K562 (cell line): ENCODE data around the gene DYNLL1. TPM values are rescaled to one million over a fixed set of nuclear protein-coding genes. Genes with fewer than 3 reads are reported as not detected.

ENCODE experiments used
- FOXA1 ChIP-seq: fragments of 450-650 bp; IDR thresholded peaks from 2 replicates; pipeline ENCODE4 v1.6.1; 2016; ENCODE audit warnings: mild to moderate bottlenecking, borderline replicate concordance
- GATAD2B ChIP-seq: fragments of 450-650 bp; IDR thresholded peaks from 2 replicates; pipeline ENCODE4 v1.6.1; 2017; ENCODE audit warnings: mild to moderate bottlenecking, borderline replicate concordance
- MECOM ChIP-seq: fragments of 250-450 bp; sonication (Bioruptor Pico); IDR thresholded peaks from 2 replicates; pipeline ENCODE4 v1.8.0; 2022; ENCODE audit warnings: inconsistent platforms
- NRF1 ChIP-seq, 2 experiments: fragments of 450-650 bp; IDR thresholded peaks in 1 of 2; conservative IDR thresholded peaks in 1 of 2; 2 replicates each; pipeline ENCODE4 v1.6.1; 2014; ENCODE audit warnings: mild to moderate bottlenecking in 2 of 2
- PHF20 ChIP-seq: fragments of 450-650 bp; IDR thresholded peaks from 2 replicates; pipeline ENCODE4 v1.6.1; 2018; ENCODE audit not compliant: partially characterized antibody
- SP1 ChIP-seq: sonication (generic); formaldehyde crosslinking; IDR thresholded peaks from 2 replicates; pipeline ENCODE4 v1.8.1; 2022; ENCODE audit warnings: mild to moderate bottlenecking, missing genetic modification reagents
- ZNF436 ChIP-seq: fragments of 250-450, 450-650 bp; sonication (Bioruptor Pico); formaldehyde crosslinking; IDR thresholded peaks from 2 replicates; pipeline ENCODE4 v1.7.0; 2020; ENCODE audit warnings: mild to moderate bottlenecking
- ZNF764 ChIP-seq: fragments of 250-450 bp; sonication (Bioruptor Pico); IDR thresholded peaks from 2 replicates; pipeline ENCODE4 v1.4.0; 2020; ENCODE audit warnings: low read depth, mild to moderate bottlenecking, moderate library complexity
- polyA plus RNA-seq, 8 experiments: library from polyadenylated mRNA; depleted of rRNA in 4 of 8; stranded (reverse) in 5 of 8; unstranded in 3 of 8; fragments of >200 nt; fragmentation: Nextera tagmentation in 2 of 8; fragmentation: Illumina TruSeq in 1 of 8; extraction: Ambion mirVana in 2 of 8; extraction: Trizol in 1 of 8; gene quantifications; 2 replicates each; pipeline versions ENCODE4 v1.2.1 to v1.2.3, GENCODE V29; 2011 to 2014; ENCODE audit warnings: inconsistent platforms in 1 of 8, missing spikeins in 1 of 8
- total RNA-seq, 7 experiments: library from RNA; depleted of rRNA in 6 of 7; stranded (reverse); fragments of >200 nt in 6 of 7; fragmentation: Illumina TruSeq in 2 of 7; extraction: Trizol in 2 of 7; gene quantifications; 2 replicates each; pipeline versions ENCODE4 v1.2.1 to v1.2.3, GENCODE V29; 2011 to 2021; ENCODE audit warnings: low replicate concordance in 1 of 7
- TF ChIP-seq, protein P1 (sequence below), 2 experiments: IDR thresholded peaks; 2 replicates each; pipeline ENCODE4 v1.6.1; 2012; ENCODE audit warnings: improper control_type of control experiment in 2 of 2, low read depth in 2 of 2, low read length in 2 of 2, borderline replicate concordance in 1 of 2
- TF ChIP-seq, protein P2 (sequence below): fragments of 250-450 bp; sonication (Bioruptor Pico); IDR thresholded peaks from 2 replicates; pipeline ENCODE4 v1.5.0; 2021; ENCODE audit warnings: mild to moderate bottlenecking, borderline replicate concordance
- TF ChIP-seq, protein P3 (sequence below): fragments of 250-450 bp; sonication (Bioruptor Pico); IDR thresholded peaks from 2 replicates; pipeline ENCODE4 v1.4.0; 2020; ENCODE audit warnings: mild to moderate bottlenecking, moderate library complexity

Gene DYNLL1
- total and polyA plus RNA-seq, 9 of the 15 experiments (the other 6 are each of a cell fraction or from before 2014, with no cell fraction given): 303 to 1,112 (median 468) TPM

DNA sequence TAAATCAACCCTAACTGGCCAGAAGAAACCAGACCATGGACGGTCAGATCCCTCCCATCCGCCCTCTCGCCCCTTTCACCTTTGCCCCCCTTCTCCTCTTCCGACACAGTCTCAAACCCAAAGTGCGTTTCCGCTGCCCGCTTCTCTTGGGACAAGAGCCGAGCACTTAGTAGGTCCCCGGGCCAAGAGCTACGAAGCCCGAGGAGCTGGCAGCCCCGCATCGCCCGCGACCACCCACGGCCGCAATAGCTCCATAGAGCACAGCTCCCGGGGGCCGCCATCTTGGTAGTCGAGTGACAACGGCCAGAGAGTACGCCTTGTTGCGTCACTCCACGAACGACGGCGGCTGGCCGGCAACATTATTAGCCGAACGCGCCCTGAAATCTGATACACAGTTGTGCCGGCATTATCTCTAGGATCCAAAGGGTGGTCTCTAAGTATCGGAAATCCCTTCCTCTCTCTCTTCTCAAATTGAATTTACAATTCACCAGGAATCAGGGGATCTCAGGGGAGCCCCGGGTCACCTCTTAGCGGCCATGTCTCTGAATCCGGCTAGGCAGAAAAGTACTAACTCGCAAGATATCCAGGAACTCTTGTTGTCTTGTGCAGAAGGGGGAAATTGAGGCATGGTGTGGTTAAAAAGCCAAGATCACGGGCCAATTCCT lies 33.1 kb downstream of the DYNLL1 start, which contains the start of gene COQ5 (continued):
- TF ChIP-seq, protein P1, sequence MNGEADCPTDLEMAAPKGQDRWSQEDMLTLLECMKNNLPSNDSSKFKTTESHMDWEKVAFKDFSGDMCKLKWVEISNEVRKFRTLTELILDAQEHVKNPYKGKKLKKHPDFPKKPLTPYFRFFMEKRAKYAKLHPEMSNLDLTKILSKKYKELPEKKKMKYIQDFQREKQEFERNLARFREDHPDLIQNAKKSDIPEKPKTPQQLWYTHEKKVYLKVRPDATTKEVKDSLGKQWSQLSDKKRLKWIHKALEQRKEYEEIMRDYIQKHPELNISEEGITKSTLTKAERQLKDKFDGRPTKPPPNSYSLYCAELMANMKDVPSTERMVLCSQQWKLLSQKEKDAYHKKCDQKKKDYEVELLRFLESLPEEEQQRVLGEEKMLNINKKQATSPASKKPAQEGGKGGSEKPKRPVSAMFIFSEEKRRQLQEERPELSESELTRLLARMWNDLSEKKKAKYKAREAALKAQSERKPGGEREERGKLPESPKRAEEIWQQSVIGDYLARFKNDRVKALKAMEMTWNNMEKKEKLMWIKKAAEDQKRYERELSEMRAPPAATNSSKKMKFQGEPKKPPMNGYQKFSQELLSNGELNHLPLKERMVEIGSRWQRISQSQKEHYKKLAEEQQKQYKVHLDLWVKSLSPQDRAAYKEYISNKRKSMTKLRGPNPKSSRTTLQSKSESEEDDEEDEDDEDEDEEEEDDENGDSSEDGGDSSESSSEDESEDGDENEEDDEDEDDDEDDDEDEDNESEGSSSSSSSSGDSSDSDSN (IDR thresholded peaks at IDR 0.05; ENCODE audit: borderline replicate concordance in 1 of 2, low read depth in 2 of 2, low read length in 2 of 2): 0 out of 4 replicates have a peak, but pooled peaks of 1 of the 2 experiments have one; percentile 31
- no peak for TF ChIP-seq ZNF764
- peak; percentile 19 to 29; a peak in 1 of 4 replicates for TF ChIP-seq NRF1 (conservative IDR thresholded peaks at IDR 0.05 in 1 of 2, IDR thresholded peaks at IDR 0.05 in 1 of 2)
- TF ChIP-seq, protein P2, sequence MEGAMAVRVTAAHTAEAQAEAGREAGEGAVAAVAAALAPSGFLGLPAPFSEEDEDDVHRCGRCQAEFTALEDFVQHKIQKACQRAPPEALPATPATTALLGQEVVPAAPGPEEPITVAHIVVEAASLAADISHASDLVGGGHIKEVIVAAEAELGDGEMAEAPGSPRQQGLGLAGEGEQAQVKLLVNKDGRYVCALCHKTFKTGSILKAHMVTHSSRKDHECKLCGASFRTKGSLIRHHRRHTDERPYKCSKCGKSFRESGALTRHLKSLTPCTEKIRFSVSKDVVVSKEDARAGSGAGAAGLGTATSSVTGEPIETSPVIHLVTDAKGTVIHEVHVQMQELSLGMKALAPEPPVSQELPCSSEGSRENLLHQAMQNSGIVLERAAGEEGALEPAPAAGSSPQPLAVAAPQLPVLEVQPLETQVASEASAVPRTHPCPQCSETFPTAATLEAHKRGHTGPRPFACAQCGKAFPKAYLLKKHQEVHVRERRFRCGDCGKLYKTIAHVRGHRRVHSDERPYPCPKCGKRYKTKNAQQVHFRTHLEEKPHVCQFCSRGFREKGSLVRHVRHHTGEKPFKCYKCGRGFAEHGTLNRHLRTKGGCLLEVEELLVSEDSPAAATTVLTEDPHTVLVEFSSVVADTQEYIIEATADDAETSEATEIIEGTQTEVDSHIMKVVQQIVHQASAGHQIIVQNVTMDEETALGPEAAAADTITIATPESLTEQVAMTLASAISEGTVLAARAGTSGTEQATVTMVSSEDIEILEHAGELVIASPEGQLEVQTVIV (CRISPR knock-in tag): no peak
- no peak for TF ChIP-seq MECOM (CRISPR knock-in tag)
- TF ChIP-seq SP1 (CRISPR knock-in tag): peak; percentile 82; the same call in 1 of the 2 replicates
- peak; percentile 87 for TF ChIP-seq PHF20
- TF ChIP-seq ZNF436: no peak
- no peak for TF ChIP-seq FOXA1
- TF ChIP-seq, protein P3, sequence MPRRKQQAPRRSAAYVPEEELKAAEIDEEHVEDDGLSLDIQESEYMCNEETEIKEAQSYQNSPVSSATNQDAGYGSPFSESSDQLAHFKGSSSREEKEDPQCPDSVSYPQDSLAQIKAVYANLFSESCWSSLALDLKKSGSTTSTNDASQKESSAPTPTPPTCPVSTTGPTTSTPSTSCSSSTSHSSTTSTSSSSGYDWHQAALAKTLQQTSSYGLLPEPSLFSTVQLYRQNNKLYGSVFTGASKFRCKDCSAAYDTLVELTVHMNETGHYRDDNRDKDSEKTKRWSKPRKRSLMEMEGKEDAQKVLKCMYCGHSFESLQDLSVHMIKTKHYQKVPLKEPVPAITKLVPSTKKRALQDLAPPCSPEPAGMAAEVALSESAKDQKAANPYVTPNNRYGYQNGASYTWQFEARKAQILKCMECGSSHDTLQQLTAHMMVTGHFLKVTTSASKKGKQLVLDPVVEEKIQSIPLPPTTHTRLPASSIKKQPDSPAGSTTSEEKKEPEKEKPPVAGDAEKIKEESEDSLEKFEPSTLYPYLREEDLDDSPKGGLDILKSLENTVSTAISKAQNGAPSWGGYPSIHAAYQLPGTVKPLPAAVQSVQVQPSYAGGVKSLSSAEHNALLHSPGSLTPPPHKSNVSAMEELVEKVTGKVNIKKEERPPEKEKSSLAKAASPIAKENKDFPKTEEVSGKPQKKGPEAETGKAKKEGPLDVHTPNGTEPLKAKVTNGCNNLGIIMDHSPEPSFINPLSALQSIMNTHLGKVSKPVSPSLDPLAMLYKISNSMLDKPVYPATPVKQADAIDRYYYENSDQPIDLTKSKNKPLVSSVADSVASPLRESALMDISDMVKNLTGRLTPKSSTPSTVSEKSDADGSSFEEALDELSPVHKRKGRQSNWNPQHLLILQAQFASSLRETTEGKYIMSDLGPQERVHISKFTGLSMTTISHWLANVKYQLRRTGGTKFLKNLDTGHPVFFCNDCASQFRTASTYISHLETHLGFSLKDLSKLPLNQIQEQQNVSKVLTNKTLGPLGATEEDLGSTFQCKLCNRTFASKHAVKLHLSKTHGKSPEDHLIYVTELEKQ: no peak
- TF ChIP-seq GATAD2B: no peak
